Astrocyte (in vitro differentiated cells and primary cell): ENCODE measurements around the gene DNAJC5.

Source experiments
- CTCF ChIP-seq: IDR thresholded peaks from 2 replicates; pipeline ENCODE4 v1.5.1; 2011; ENCODE audit warnings: low read depth, mild to moderate bottlenecking, inconsistent platforms, low read length, moderate library complexity; ENCODE audit not compliant: insufficient read depth
- EZH2 ChIP-seq: IDR thresholded peaks from 2 replicates; pipeline ENCODE4 v1.6.1; 2012; ENCODE audit warnings: mild to moderate bottlenecking, low read length, inconsistent platforms; ENCODE audit not compliant: insufficient read depth

- TF ChIP-seq CTCF = no peak
- no peak for TF ChIP-seq EZH2
Measured at GRCh38 chr20:63861365-63861934, 33.5 kb upstream of the DNAJC5 start, which contains the start of gene ABHD16B.
